Lower lobe of right lung (tissue), 2 donors: ENCODE results near the gene KIAA1217. TPM values are rescaled to one million over a fixed set of nuclear protein-coding genes. Genes with fewer than 3 reads are reported as not detected.

Source experiments
- ATAC-seq, 2 donors: fragments of 200-7000 bp; cut with Tn5 transposase; one replicate each; pipeline ENCODE4 v1.9.1; 2020 to 2022; ENCODE audit warnings: mild to moderate bottlenecking in 2 of 2, moderate library complexity in 2 of 2
- DNase-seq: peaks from one replicate; pipeline ENCODE4 v3.0.0-alpha.2; 2020
- H3K27ac ChIP-seq: fragments of 200-600 bp; one replicate; pipeline ENCODE4 v1.8.0; 2022
- H3K27me3 ChIP-seq: fragments of 200-600 bp; one replicate; pipeline ENCODE4 v1.8.0; 2022; ENCODE audit warnings: low read depth
- H3K36me3 ChIP-seq: fragments of 200-600 bp; one replicate; pipeline ENCODE4 v1.8.0; 2022; ENCODE audit warnings: mild to moderate bottlenecking
- H3K4me1 ChIP-seq: fragments of 200-600 bp; one replicate; pipeline ENCODE4 v1.8.0; 2022
- H3K4me3 ChIP-seq: fragments of 200-600 bp; one replicate; pipeline ENCODE4 v1.8.0; 2022; ENCODE audit warnings: mild to moderate bottlenecking
- H3K9me3 ChIP-seq: fragments of 200-600 bp; one replicate; pipeline ENCODE4 v1.8.0; 2022
- intact Hi-C: fragments of 100-400 bp; cut with DNase I; formaldehyde crosslinking; loops from one replicate; pipeline ENCODE4 v1.11.0; 2022
- total RNA-seq: library from RNA; stranded (reverse); fragmentation: NEBNext Ultra II Directional; extraction: Animal tissue kit (Norgen Biotek cat#: 25700); gene quantifications from one replicate; pipeline ENCODE4 v1.2.1, GENCODE V29; 2021
- TF ChIP-seq, protein P1 (sequence below): fragments of 200-600 bp; IDR thresholded peaks from one replicate; pipeline ENCODE4 v1.8.0; 2022; ENCODE audit warnings: antibody characterized with exemption, mild to moderate bottlenecking
- donor health status: DM: no; HTN: yes; CAD: no; lungs with severe emphysema.

Gene KIAA1217
- total RNA-seq, 1 donor from 2014 or later, result 37.2 TPM

DNA sequence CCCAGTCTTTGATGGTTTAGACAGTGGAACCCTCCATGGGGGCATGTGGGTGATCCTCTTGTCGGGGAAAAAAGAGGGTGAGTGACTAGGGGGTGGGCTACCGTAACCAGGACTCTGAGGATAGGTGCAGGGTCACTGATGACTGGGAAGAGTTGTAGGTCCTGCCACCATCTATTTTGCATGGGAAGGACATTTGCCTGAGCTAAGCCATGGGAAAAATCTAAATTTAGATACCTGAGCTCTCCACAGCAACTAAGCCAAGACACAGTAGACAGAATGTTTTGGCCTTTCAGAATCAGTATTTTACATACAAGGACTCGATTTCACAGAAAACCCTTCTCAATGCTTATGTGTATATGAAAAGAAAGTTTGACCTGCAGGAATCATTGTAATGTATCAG lies 52.7 kb downstream of the KIAA1217 start:
- Histone ChIP-seq H3K27ac (no peak overlapping the region), H3K36me3 (no peaks in the 10 kb centered on the region), H3K9me3 (no peaks in the 10 kb centered on the region), H3K4me1 (no peaks in the 10 kb centered on the region), H3K27me3 (no peaks in the 10 kb centered on the region), H3K4me3 (no peak overlapping the region)
- intact Hi-C loops, result no loop called here
- TF ChIP-seq, protein P1, sequence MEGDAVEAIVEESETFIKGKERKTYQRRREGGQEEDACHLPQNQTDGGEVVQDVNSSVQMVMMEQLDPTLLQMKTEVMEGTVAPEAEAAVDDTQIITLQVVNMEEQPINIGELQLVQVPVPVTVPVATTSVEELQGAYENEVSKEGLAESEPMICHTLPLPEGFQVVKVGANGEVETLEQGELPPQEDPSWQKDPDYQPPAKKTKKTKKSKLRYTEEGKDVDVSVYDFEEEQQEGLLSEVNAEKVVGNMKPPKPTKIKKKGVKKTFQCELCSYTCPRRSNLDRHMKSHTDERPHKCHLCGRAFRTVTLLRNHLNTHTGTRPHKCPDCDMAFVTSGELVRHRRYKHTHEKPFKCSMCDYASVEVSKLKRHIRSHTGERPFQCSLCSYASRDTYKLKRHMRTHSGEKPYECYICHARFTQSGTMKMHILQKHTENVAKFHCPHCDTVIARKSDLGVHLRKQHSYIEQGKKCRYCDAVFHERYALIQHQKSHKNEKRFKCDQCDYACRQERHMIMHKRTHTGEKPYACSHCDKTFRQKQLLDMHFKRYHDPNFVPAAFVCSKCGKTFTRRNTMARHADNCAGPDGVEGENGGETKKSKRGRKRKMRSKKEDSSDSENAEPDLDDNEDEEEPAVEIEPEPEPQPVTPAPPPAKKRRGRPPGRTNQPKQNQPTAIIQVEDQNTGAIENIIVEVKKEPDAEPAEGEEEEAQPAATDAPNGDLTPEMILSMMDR, result no peak
- ATAC-seq, result no peak
- no peak for DNase-seq

DNA sequence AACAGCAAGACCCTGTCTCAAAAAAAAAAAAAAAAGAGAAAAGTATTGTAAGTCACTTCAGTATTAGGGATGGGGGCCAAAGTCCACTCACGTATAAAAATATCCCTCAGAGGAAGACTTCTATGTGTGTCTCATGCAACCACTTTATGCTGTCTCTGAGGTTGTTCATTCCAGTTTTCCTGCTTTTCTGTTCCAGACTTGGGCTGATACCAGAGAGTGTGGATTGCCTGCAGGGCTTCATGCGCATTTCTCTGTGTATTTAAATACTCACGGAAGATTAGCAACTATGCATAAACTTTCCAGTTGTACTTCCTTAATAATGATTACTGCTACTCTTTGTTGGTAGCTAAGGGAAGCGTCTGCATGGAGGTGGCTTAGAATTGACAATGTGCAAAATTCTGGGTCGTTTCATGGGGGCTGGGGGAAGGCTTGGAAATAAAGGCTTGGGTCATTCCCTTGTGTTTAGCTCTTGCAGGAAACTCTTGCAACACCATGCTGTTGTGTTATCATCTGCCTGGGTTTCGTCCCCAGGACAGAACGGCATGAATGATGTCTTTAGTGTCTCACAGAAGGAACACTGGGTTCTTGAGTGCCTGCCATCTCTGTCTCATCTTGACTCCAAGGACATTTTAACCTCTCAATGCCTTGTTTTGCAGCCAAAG lies 54.1 kb downstream of the KIAA1217 start:
- TF ChIP-seq, protein P1, result no peak
- no peak for DNase-seq
- intact Hi-C loops, result no loop called here
- no peaks in the 10 kb centered on the region for H3K4me1 ChIP-seq
- ATAC-seq, result no peak
- no peak overlapping the region for H3K4me3 ChIP-seq
- no peaks in the 10 kb centered on the region for H3K9me3 ChIP-seq
- no peaks in the 10 kb centered on the region for H3K27me3 ChIP-seq
- peak overlapping the region; percentile 24 for H3K27ac ChIP-seq
- no peaks in the 10 kb centered on the region for H3K36me3 ChIP-seq

DNA sequence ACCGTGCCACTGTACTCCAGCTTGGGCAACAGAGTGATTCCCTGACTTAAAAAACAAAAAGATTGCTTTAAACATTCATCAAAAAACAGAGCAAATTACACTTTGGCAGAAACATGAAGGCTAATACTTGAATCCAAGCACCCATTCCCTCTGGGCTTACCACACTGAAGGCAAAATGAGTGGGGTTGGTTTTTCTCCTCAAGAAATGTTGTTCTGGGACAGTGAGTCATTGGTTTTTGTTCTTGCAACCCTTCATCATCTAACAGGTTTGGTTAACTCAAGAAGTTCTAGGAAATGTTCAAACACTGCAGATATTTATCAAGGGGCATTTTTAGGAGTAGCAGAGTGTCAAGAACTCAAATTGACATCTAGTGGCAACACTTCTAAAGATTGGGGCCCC lies 60.5 kb downstream of the KIAA1217 start:
- Histone ChIP-seq H3K27ac (no peak overlapping the region), H3K4me1 (no peaks in the 10 kb centered on the region), H3K9me3 (no peaks in the 10 kb centered on the region), H3K36me3 (no peaks in the 10 kb centered on the region), H3K4me3 (no peak overlapping the region), H3K27me3 (no peaks in the 10 kb centered on the region)
- DNase-seq (no peak), ATAC-seq (no peak)
- TF ChIP-seq, protein P1, result no peak
- intact Hi-C loops, result no loop called here

DNA sequence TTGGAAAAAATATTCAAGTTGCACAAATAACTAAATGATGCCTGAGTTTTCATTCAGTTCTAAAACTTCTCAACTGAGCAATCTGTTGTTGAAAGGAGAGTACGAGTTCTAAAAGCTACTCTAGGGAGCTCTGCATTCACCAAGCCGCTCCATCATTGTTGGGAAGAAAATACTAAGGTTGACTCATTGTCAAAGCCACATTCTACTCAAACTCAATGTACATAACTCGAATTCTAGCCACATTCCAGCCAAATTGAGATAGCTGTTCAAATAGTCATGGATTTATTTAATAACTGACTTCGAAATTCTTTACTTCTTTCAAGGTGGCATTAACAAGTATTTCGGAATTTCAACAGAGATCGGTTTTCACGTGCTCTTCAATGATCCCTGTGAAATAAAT lies 63.4 kb downstream of the KIAA1217 start:
- DNase-seq, result no peak
- H3K27me3 ChIP-seq, result no peaks in the 10 kb centered on the region
- H3K27ac ChIP-seq, result no peak overlapping the region
- no peak overlapping the region for H3K4me3 ChIP-seq
- H3K4me1 ChIP-seq, result no peaks in the 10 kb centered on the region
- H3K9me3 ChIP-seq, result no peaks in the 10 kb centered on the region
- intact Hi-C loops, result no loop called here
- H3K36me3 ChIP-seq, result no peaks in the 10 kb centered on the region
- TF ChIP-seq, protein P1, result no peak
- ATAC-seq, result no peak

DNA sequence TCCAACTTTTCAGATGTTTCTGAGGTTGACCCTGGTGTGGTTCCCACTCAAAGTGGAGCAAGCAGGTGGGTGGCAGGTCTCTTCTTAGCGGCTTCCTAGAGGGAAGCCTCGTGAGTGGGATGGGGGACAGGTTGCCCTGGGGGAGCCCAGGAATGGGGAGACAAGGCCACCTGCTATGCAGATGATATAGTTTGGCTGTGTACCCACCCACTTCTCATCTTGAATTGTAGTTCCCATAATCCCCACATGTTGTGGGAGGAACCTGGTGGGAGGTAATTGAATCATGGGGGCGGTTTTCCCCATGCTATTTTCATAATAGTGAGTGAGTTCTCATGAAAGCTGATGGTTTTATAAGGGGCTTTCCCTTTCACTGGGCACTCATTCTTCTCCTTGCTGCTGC lies 68.3 kb downstream of the KIAA1217 start:
- intact Hi-C loops, result no loop called here
- Histone ChIP-seq H3K9me3 (no peaks in the 10 kb centered on the region), H3K27ac (no peak overlapping the region), H3K36me3 (no peaks in the 10 kb centered on the region), H3K4me3 (no peak overlapping the region), H3K27me3 (no peaks in the 10 kb centered on the region), H3K4me1 (no peaks in the 10 kb centered on the region)
- DNase-seq, result no peak
- no peak for ATAC-seq
- TF ChIP-seq, protein P1, result no peak
